ENCODE data around the gene SERTAD1.
A peak's percentile ranks its signal among the peaks of the same experiment; 100 is the strongest.

The SERTAD1 gene

DNA sequence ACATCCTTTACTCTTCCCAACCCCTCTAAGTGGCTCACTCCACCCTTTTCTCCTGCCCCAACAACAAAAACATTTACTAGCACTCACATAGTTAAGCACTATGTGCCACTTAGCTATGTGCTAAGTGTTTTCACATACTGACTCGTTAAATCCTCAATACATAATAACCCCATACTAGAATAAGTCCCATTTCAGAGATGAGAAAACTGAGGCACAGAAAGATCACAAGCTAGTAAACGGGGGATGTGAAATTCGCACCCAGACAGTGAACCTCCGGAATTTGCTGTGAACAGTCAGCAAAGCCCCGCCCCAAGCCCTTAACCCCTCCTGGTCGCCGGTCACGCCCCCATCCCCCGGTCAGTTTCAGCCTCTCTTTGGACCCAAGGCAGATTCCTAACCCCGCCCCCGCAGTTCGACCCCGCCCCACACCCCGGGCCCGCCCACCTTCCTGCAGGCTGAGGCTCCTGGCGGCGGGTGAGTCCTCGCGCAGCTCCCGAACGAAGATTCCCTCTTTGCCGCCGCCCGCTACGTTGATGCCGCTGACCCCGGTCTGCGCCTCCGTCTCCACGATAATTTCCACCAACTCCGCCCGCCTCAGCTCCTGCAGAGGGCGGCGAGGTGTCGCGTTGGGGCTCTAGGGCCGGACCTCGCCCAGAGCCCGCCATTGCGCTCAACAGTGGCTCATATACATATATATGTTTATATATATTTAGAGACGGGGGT is 22.4 kb downstream of the SERTAD1 start:
- no peak for DNase-seq (ENCODE audit: low read depth, low spot score)
- Histone ChIP-seq H3K4me3 (peak overlapping the region; percentile 79), H3K9me3 (ENCODE audit: low read depth, low read length) (no peaks in the 10 kb centered on the region), H3K36me3 (ENCODE audit: insufficient read depth, low read length) (no peaks in the 10 kb centered on the region), H3K27ac (no peak overlapping the region), H3K9ac (ENCODE audit: insufficient read length) (peak overlapping the region; percentile 60)
- TF ChIP-seq EZH2 (IDR thresholded peaks at IDR 0.05) = no peak
- TF ChIP-seq FOXP2 (optimal IDR thresholded peaks at IDR 0.05; ENCODE audit: control extremely low read depth, extremely low read length, insufficient read depth) = no peak

- no peak overlapping the region for H3K4me3 ChIP-seq
- no peak for DNase-seq (ENCODE audit: low read depth, low spot score)
- no peaks in the 10 kb centered on the region for H3K9me3 ChIP-seq (ENCODE audit: low read depth, low read length)
- no peak overlapping the region for H3K27ac ChIP-seq
- TF ChIP-seq POLR2AphosphoS5 (IDR thresholded peaks at IDR 0.05; ENCODE audit: borderline replicate concordance, low read depth, low read length) (no peak), EZH2 (IDR thresholded peaks at IDR 0.05) (no peak)
- H3K9ac ChIP-seq (ENCODE audit: insufficient read length) = no peak overlapping the region
- no peaks in the 10 kb centered on the region for H3K36me3 ChIP-seq (ENCODE audit: insufficient read depth, low read length)
Measured at GRCh38 chr19:40400559-40400958, 25.2 kb downstream of the SERTAD1 start.

GRCh38 chr19:40398417-40399131 is 27.2 kb downstream of the SERTAD1 start:
- Histone ChIP-seq H3K4me3 (no peak overlapping the region), H3K36me3 (ENCODE audit: insufficient read depth, low read length) (no peaks in the 10 kb centered on the region), H3K27ac (no peak overlapping the region), H3K9ac (ENCODE audit: insufficient read length) (no peak overlapping the region), H3K9me3 (ENCODE audit: low read depth, low read length) (no peaks in the 10 kb centered on the region)
- DNase-seq (ENCODE audit: low read depth, low spot score) = no peak
- no peak for TF ChIP-seq POLR2AphosphoS5 (IDR thresholded peaks at IDR 0.05; ENCODE audit: borderline replicate concordance, low read depth, low read length)
- no peak for TF ChIP-seq FOXP2 (optimal IDR thresholded peaks at IDR 0.05; ENCODE audit: control extremely low read depth, extremely low read length, insufficient read depth)
- no peak for TF ChIP-seq EZH2 (IDR thresholded peaks at IDR 0.05)

DNA sequence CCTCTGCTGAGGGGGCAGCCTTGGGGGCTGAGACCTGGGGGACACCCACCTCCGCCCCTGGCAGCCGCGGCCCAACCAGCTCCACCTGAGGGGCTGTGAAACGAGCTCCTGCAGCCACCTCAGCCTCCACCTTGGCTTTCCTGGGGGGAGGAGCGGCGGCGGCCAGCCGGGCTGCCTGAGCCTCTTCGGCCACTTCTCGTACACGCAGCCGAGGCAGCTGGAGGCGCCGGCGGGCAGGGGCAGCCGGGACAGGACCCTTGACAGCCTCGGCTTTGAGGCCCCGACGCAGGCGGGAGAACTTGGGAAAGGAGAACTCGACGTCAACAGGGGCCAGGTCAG is 28.3 kb downstream of the SERTAD1 start:
- no peak overlapping the region for H3K9ac ChIP-seq (ENCODE audit: insufficient read length)
- no peaks in the 10 kb centered on the region for H3K36me3 ChIP-seq (ENCODE audit: insufficient read depth, low read length)
- H3K27ac ChIP-seq = no peak overlapping the region
- no peak overlapping the region for H3K4me3 ChIP-seq
- no peak for DNase-seq (ENCODE audit: low read depth, low spot score)
- no peak for TF ChIP-seq POLR2AphosphoS5 (IDR thresholded peaks at IDR 0.05; ENCODE audit: borderline replicate concordance, low read depth, low read length)
- no peak for TF ChIP-seq EZH2 (IDR thresholded peaks at IDR 0.05)
- TF ChIP-seq FOXP2 (optimal IDR thresholded peaks at IDR 0.05; ENCODE audit: control extremely low read depth, extremely low read length, insufficient read depth) = no peak
- no peaks in the 10 kb centered on the region for H3K9me3 ChIP-seq (ENCODE audit: low read depth, low read length)

DNA sequence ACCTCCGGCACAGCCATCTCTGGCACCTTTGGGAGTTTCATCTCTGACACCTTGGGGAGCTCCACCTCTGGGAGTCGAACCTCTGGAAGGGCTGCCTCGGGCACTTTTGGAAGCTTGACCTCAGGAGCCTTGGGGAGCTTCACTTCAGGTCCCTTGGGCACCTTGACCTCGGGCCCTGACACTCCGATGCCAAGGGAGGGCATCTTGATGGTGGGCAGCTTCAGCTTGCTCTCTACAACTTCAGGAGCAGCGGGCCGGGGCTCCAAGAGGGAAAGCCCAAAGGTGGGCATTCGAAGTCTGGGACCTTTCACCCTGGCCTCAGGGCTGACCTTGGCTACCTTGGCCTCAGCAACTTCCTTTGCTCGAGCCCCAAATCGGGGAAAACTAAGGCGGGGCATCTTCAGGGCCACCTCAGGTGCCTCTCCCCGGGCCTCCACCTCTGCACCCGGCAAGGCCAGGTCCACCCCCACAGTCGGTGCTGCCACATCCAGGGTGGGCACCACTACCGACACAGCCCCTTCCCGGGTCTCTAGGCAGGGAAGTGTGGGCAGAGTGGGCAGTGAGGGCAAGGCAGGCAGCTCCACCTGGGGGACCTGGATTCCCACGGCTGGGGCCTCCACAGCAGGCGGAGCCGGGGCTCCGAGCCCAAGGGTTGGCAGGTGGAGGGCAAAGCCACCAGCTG is 28.8 kb downstream of the SERTAD1 start:
- H3K4me3 ChIP-seq = no peak overlapping the region
- TF ChIP-seq FOXP2 (optimal IDR thresholded peaks at IDR 0.05; ENCODE audit: control extremely low read depth, extremely low read length, insufficient read depth) (no peak), EZH2 (IDR thresholded peaks at IDR 0.05) (no peak), POLR2AphosphoS5 (IDR thresholded peaks at IDR 0.05; ENCODE audit: borderline replicate concordance, low read depth, low read length) (no peak)
- no peak for DNase-seq (ENCODE audit: low read depth, low spot score)
- H3K9me3 ChIP-seq (ENCODE audit: low read depth, low read length) = no peaks in the 10 kb centered on the region
- no peak overlapping the region for H3K9ac ChIP-seq (ENCODE audit: insufficient read length)
- H3K27ac ChIP-seq = no peak overlapping the region
- no peaks in the 10 kb centered on the region for H3K36me3 ChIP-seq (ENCODE audit: insufficient read depth, low read length)

GRCh38 chr19:40395956-40396355 is 29.8 kb downstream of the SERTAD1 start:
- DNase-seq (ENCODE audit: low read depth, low spot score) = no peak
- no peak overlapping the region for H3K27ac ChIP-seq
- TF ChIP-seq POLR2AphosphoS5 (IDR thresholded peaks at IDR 0.05; ENCODE audit: borderline replicate concordance, low read depth, low read length) (no peak), EZH2 (IDR thresholded peaks at IDR 0.05) (no peak), FOXP2 (optimal IDR thresholded peaks at IDR 0.05; ENCODE audit: control extremely low read depth, extremely low read length, insufficient read depth) (no peak)
- no peaks in the 10 kb centered on the region for H3K36me3 ChIP-seq (ENCODE audit: insufficient read depth, low read length)
- H3K4me3 ChIP-seq = no peak overlapping the region
- no peak overlapping the region for H3K9ac ChIP-seq (ENCODE audit: insufficient read length)
- H3K9me3 ChIP-seq (ENCODE audit: low read depth, low read length) = no peaks in the 10 kb centered on the region

GRCh38 chr19:40394816-40395210 is 31.0 kb downstream of the SERTAD1 start:
- TF ChIP-seq EZH2 (IDR thresholded peaks at IDR 0.05) = no peak
- no peak for TF ChIP-seq POLR2AphosphoS5 (IDR thresholded peaks at IDR 0.05; ENCODE audit: borderline replicate concordance, low read depth, low read length)
- no peak for TF ChIP-seq FOXP2 (optimal IDR thresholded peaks at IDR 0.05; ENCODE audit: control extremely low read depth, extremely low read length, insufficient read depth)
- Histone ChIP-seq H3K27ac (no peak overlapping the region), H3K9me3 (ENCODE audit: low read depth, low read length) (no peaks in the 10 kb centered on the region), H3K9ac (ENCODE audit: insufficient read length) (no peak overlapping the region), H3K36me3 (ENCODE audit: insufficient read depth, low read length) (no peaks in the 10 kb centered on the region), H3K4me3 (no peak overlapping the region)
- DNase-seq (ENCODE audit: low read depth, low spot score) = no peak

DNA sequence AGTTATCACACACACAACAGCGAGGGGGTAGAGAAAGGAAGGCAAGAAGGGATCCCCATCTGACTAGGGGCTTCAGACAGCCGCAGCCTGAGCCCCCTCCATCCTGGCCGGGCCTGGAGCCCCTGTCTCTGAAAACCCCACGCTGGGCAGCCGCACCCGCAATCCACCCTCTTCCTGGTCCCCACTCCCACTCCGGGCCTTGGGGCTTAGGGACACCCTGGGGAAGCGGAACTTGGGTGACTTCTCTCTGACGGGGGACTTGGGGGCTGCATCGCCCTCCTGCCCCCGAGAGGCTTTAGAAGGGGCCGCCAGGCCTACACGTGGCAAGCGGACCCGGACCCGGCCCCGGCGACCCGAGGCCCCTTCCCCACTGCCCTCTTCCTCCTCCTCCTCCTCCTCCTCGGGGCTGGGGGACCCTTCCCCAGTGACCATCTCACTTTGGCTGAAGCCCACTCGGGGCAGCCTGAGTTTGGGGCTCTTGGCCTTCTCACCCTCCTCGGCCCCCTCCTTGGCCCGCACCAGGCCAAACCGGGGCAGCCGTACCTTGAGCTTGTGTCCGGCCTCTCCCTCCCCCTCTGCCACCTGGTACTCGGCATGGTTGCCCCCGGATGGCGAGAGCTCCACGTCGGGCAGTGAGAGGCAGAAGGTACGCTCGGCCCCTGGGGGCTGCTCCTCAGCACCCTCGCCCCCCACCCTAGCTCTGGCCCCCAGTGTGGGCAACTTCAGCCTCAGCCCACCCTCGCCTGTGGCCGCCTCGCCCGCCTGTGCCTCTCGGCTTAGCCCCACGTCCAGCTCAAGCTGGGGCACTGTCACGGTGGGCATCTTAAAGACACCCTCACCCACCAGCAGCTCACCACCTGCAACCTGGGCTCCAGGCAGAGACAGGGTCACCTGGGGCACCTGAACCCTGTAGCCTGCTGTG is 31.6 kb downstream of the SERTAD1 start:
- H3K9ac ChIP-seq (ENCODE audit: insufficient read length) = no peak overlapping the region
- no peak overlapping the region for H3K4me3 ChIP-seq
- no peak overlapping the region for H3K27ac ChIP-seq
- no peak for DNase-seq (ENCODE audit: low read depth, low spot score)
- H3K9me3 ChIP-seq (ENCODE audit: low read depth, low read length) = no peaks in the 10 kb centered on the region
- no peaks in the 10 kb centered on the region for H3K36me3 ChIP-seq (ENCODE audit: insufficient read depth, low read length)
- TF ChIP-seq POLR2AphosphoS5 (IDR thresholded peaks at IDR 0.05; ENCODE audit: borderline replicate concordance, low read depth, low read length) (no peak), EZH2 (IDR thresholded peaks at IDR 0.05) (no peak), FOXP2 (optimal IDR thresholded peaks at IDR 0.05; ENCODE audit: control extremely low read depth, extremely low read length, insufficient read depth) (no peak)

Measured in SK-N-MC (cell line).